ENCODE data around the gene KDM2B. TPM values are rescaled to one million over a fixed set of nuclear protein-coding genes. Genes with fewer than 3 reads are reported as not detected.
"Not testable (repeated sequence)": the region's sequence is repeated elsewhere in the genome, so short reads cannot be mapped to it uniquely, and the experiment has no call there.

Gene KDM2B
- total RNA-seq, 1 experiment from 2014 or later, result 30.1 TPM

DNA sequence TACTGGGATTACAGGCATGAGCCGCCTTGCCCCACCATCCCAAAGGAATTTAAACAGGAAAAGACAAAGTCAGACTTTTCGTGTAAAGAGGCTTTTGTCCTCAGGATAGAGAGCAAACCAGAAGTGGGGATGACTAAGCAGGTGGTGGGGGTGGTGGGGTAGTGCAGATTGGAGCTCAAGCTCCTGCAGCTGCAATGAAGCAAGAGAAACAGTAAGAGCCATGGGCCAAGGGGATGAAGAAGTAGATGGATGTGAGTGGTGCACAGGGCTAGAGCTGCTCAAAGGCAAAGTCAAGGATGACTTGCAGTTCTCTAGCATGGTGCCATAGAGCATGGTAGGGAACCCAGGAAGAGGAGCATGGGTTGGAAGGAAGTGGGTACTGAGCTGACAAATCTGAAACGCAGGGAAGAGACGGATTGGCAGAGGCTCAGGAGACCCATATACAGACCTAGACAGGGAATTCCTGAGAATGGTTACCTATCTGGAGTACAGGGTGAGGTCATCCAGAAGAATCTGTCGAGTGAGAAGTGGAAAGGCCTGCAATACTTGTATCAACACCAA lies 192.3 kb downstream of the KDM2B start:
- peak; percentile 87 for DNase-seq (ENCODE audit: low read depth)

- DNase-seq (ENCODE audit: low read depth), result not testable (repeated sequence)
These were observed 195.9 kb downstream of the KDM2B start for GRCh38 chr12:121384891-121385290.

- DNase-seq (ENCODE audit: low read depth), result no peak
These were observed 197.2 kb downstream of the KDM2B start for GRCh38 chr12:121383601-121384021.

- no peak for DNase-seq (ENCODE audit: low read depth)
These were observed 200.9 kb downstream of the KDM2B start for GRCh38 chr12:121379945-121380344.

Other genes starting within 250 kb of the KDM2B start
- 143 and 169 TPM in 2 replicates for gene ANAPC5, start 228.6 kb downstream of the KDM2B start, total RNA-seq (2014; rRNA removed; shearing (Covaris generic))
- 57.1 and 64.0 TPM in 2 replicates for gene RNF34, start 180.9 kb downstream of the KDM2B start, total RNA-seq (2014; rRNA removed; shearing (Covaris generic))
- gene ORAI1, start 45.5 kb upstream of the KDM2B start, total RNA-seq (2014; rRNA removed; shearing (Covaris generic)), result 18.1 and 20.6 TPM in 2 replicates
- gene MORN3, start 88.6 kb upstream of the KDM2B start, total RNA-seq (2014; rRNA removed; shearing (Covaris generic)), result 0.25 TPM in 1 of 2 replicates, not detected in the other
- gene TMEM120B, start 131.7 kb upstream of the KDM2B start, total RNA-seq (2014; rRNA removed; shearing (Covaris generic)), result 6.3 and 8.3 TPM in 2 replicates
- gene RHOF, start 212.7 kb upstream of the KDM2B start, total RNA-seq (2014; rRNA removed; shearing (Covaris generic)), result 0.27 and 0.42 TPM in 2 replicates
- 2.7 and 3.9 TPM in 2 replicates for gene SETD1B, start 223.0 kb upstream of the KDM2B start, total RNA-seq (2014; rRNA removed; shearing (Covaris generic))